HG03066 (cell line): ENCODE data around the gene TLR4.
A peak's percentile ranks its signal among the peaks of the same experiment; 100 is the strongest.

ENCODE experiments used
- ATAC-seq: cut with Tn5 transposase; IDR thresholded peaks from one replicate; pipeline ENCODE4 v1.9.1; 2021; ENCODE audit warnings: low read depth; ENCODE audit not compliant: unreplicated experiment

Gene TLR4

DNA sequence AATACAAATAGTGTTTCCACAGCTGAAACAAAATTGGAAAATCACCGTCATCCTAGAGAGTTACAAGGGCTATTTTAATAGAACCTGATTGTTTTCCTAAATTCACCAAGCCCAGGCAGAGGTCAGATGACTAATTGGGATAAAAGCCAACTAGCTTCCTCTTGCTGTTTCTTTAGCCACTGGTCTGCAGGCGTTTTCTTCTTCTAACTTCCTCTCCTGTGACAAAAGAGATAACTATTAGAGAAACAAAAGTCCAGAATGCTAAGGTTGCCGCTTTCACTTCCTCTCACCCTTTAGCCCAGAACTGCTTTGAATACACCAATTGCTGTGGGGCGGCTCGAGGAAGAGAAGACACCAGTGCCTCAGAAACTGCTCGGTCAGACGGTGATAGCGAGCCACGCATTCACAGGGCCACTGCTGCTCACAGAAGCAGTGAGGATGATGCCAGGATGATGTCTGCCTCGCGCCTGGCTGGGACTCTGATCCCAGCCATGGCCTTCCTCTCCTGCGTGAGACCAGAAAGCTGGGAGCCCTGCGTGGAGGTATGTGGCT, at the start of gene TLR4:
TSS of gene TLR4 (plus strand) at position 380 of the 552 bp plus-strand sequence. CDS start at position 450, 70 bp downstream.
- peak; percentile 100 for ATAC-seq

DNA sequence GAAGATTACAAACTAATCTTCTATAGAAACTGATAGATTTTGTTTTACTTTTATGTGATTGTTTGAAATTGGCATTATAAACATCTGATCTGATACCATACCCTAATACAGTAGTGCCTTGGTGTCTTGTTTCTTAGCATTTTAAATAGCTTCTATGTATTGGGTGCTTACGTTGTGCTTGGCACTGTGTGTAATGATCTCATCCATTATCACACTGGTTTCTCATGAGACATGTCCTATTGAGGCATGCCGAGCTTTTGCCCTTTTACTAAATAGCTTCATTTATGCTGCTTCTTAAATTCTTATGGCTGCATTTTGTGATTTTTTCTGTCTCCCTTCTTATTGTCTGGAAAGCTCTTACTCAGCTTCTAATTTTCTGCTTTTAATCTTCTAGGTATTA, 48.2 kb upstream of the TLR4 start:
- ATAC-seq: no peak

DNA sequence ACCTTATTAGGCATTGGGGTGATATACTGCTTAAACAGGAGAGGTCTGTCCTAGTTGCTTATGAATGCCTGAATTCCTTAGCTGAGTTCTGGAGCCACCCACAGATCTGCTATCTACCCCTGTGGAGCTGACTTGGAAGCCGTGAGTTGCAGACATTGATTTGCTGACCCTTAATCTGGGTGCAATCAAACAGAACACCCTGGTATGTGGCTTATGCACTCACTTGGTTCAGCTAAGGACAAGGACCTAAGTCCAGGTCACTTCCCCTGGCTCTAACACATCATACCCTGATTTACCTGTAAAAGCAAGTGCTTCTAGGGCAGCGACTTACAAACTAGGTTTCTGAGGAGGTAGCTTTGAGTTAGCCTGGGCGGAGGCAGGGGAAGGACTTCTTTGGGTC, 41.6 kb upstream of the TLR4 start:
- no peak for ATAC-seq

DNA sequence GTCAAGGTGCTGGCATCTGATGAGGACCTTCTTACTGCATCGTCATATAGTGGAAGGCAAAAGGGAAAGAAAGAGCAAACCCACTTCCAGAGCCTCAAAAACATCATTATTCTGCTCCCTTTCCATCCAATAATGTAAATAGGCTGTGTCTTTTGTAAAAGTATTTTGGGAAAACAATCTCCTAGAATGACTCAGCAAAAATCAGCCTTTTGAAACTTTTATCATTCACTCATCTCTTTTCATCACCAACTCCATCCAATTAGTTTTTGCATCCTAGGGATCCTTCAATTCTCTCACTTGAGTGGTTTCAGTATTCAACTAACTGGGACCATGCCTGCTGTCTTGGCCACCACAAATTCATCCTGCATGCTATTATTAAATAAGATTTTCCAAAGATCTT, 39.8 kb upstream of the TLR4 start:
- no peak for ATAC-seq

DNA sequence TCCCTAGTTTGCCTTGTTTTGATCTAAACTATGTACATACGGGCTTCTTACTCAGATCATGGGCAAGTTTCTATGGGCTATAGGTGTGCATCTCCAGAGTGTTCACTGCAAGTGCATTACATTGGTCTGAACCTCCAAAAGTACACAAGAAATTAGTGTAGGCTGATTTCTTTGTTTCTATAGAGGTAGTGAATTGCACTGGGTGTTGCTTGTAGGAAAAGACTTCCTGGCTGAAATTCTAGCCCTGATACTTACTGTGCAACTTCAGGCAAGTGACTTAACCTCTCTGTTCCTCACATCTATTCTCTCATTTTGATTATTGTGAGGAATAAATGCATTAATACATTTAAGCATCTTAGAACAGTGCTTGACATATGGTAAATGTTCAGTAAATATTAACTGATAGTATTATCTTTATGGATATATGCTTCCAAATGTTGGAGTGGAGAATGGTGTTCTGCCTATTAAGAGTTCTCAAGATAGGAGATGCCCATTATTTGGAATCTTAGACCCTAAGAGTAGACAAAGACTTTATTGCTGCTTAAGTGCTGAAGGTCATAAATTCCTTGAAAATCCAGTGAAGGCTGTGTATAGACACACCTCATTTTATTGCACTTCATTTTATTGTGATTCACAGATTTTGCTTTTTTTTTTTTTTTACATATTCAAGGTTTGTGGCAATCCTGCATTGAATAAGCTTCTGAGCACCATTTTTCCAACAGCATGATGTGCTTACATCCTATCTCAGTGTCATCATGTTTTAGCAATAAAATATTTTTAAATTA, 38.4 kb upstream of the TLR4 start:
- no peak for ATAC-seq

DNA sequence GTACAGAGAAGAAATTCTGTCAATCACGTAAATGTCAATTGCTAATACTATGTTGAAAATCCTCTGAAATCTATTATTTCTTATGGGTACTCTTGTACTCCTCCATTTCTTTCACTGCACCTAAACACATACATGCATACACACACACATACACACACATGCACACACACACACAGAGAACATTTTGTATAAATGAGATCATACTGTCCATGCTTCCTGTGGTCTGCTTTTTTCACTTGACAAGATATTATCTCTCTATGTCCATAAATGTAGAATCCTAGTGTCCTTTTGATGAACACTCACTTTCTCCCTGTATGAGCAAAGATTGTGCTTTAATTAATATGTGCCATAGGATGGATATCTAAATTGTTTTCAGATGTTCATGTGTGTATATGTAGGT, 32.7 kb upstream of the TLR4 start:
- no peak for ATAC-seq

DNA sequence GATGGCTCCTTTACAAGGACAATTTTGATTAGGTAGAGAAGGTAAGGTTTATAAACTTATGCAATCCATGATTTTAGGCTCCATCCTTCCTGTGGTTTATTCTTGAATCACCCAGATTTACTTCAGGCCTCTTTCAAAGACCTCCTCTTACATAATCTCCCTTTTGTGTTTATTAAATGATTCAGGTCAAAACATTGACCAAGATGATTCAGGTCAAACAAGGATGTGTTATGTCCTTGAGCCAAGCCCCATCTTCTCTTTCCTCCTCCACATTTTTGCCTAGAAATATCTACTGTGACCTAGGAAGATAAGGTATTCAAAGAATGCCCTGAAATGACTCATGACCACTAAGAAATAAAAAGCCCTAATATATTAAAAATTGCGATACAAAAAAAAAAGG, 31.8 kb upstream of the TLR4 start:
- ATAC-seq: no peak

DNA sequence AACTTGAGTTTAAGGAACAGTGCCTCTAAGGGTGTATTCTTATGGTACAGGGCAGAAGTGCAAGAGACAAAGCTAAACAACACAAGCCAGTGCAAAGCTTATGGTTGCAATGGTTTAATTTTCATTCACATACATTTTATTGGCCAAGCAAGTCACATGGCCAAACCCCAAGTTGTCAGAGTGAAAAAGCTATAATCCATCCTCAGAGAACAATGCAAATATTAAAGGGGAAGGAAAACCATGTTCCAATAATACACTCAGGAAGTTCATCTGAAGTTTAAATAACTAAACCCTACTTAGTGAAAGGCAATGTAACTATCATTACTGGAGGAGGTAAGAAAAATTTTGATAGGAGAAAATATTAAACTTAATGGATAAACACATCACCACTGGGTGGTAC, 26.6 kb upstream of the TLR4 start:
- no peak for ATAC-seq

DNA sequence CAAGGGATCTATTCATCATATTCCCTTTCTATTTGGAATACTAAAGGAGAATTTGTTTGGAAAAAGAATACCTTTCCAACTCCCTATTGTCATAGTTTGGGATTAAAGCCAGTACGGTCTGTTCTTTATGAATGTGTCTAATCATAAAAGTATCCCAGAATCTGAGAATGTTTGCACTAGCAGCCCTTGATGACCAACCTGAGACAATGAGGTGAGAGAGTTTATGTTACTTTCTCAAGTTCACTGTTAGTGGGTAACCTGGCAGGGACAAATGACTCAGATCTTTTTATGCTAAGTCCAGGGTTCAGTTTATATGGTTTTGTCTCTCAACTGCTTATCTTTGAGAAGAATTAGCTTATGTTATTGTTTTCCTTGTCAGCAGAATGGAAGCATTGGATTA, 25.3 kb upstream of the TLR4 start:
- no peak for ATAC-seq

DNA sequence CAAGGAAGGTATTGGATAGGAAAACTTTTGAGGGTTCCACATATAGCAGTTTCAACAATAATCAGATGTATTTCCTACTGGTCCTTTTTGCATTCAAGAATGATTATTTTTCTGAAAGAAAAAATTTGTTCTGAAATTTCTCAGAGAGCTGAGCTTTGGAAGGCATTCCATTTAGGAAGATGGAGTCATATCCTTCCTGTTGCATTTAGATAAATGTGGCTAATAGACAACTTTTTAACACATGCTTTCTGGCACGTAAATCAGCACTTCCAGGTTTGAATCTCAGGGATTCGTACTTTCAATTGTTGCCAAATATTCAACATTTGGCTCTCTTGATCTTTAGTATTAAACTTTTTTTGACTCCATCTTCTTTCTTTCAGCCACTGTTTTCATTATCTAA, 24.8 kb upstream of the TLR4 start:
- no peak for ATAC-seq

DNA sequence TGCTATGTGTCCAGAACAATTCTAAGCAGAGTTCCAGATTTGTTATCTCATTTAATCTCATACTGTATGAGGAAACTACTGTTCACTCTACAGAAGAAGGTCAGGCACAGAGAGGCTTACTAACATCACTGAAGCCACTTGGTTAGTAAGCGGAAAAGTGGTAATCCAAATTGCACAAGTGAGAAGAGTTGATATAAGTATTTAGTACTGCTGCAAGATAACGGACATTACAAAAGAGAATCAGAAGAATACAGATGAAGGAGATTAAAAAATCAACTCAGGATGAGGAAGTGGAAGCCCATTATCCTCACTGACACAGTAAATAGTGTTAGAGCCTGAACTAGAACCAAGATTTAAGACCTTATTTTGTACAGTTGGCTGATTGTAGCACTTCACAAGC, 22.3 kb upstream of the TLR4 start:
- ATAC-seq: no peak

DNA sequence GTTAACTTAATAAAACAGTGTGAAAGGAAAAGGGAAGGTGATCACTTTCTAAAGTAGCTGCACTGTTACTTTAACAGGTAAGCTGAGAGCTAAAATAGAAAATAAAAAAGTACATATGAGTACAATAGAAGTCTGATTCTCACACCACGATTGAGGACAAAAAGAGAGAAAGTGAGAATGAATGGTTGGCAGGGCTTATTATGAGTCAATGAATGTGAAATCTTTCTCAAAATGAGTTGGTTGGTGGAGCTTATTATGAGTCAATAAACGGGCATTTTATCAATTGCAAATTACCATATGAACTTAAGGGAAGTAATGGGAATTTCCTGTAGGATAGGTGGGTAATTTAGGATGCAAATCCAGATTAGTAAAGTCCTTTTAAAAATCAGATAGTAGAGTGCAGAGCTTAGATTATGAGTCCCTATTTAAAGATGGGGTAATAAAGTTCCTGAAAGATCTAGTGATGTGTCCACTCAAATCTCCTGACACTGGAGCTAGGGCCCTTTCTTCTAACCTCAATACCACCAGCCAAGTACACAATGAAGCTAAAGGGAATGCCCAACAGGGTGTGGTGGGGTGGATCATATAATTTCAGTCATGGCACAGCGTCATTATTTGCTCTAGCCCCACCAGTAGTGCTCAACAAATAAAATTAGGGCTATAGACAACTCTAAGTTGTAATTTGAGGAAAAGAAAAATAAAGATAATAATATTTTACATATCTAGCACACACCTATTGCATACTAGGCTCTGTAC, 21.1 kb upstream of the TLR4 start:
- no peak for ATAC-seq

DNA sequence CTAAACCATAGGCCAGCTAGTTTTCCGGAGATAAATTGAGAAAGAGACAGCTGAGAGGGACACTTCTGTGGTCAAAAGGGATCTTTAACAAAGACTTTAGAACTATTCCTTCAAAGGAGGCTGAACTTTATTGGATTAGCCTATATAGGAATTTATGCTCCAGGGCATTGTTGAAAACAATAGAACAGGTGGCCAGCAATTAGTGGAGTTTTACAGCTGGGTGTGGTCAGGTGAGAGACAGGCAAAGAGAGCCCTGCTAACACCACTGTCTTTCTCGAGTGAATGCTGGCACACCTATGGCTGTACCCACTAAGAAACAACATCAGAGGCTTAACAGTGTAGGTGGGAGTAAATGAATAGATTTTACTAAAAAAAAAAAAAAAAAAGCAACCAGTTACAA, 16.7 kb upstream of the TLR4 start:
- no peak for ATAC-seq

DNA sequence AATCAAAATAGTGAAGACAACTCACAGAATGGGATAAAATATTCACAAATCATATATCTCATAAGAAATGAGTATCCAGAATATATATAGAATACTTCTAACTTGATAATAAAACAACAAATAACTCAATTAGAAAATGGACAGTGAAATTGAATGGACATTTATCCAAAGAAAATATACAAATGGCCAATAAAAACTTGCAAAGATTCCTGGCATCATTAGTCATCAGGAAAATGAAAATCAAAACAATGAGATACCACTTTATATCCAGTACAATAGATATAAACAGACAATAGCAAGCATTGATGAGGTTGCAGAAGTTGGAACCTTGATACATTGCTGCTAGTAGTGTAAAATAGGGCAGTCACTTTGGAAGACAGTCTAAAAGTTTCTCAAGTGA, 12.8 kb upstream of the TLR4 start:
- no peak for ATAC-seq

DNA sequence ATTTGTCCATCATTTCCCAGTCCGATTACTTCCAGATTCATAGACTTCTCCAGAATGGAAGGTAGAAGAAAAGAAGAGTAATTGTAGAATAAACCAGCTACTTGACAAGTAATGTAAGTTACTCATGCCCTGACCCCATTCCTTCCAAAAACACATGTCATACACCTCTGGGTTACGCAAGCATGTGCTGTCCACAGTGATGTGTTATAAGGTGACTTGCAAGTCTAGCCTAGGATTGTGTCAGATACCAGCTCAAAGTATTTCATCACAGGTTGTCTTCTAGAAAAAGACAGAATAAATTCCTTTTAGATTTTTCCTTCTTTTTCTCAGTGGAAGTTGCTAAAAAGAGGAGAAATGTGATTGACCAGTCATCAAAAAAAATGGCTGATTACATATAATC, 8.0 kb upstream of the TLR4 start:
- no peak for ATAC-seq

DNA sequence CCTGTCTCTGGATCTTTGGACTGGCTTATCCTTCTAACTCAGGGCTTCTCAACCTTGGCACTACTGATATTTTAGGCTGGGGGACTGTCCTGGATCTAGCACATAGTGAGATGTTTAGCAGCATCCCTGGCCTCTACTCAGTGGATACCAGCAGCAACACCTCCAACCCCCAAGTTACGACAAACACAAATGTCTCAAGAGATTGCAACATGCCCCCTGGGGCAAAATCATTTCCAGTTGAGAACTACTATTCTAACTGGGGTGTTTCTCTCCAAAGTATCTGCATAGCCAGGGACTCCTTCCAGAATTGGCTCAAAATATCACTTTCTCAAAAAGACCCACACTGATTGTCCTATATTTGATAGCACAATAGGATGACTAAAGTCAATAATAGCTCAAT, 7.2 kb upstream of the TLR4 start:
- no peak for ATAC-seq

DNA sequence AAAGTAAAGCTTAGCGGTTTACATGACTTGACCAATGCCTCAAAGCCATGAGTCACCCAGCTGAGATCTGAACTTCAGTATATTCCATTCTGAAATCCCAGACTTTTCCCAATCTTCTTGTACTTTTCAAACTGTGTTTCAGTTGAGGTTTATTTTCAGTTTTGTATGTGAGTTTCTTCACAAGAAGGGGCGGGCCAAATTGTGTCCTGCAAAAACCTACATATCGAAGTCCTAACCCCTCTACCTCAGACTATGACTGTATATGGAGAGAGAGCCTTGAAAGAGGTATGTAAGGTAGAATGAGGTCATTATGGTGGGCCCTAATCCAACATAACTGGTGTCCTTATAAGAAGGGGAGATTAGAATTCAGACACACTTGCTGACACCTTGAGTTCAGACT, 666 bp upstream of the TLR4 start:
- no peak for ATAC-seq

DNA sequence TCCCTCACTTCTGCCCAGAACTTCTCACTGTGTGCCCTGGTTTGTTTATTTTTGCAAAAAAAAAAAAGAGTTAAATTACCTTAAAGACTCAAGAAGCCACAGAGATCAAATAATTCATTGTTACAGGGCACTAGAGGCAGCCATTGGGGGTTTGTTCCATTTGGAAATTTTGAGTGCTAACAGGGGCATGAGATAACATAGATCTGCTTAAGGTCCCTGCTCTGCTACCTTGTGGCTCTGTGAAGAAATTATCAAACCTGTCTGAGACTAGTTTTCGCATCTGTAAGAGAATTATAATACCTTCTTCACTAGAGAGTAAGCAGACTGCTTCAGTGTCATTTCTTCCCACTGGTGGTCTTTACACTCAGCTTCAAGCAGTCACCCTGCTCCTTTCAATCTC, 394 bp downstream of the TLR4 start:
- no peak for ATAC-seq

DNA sequence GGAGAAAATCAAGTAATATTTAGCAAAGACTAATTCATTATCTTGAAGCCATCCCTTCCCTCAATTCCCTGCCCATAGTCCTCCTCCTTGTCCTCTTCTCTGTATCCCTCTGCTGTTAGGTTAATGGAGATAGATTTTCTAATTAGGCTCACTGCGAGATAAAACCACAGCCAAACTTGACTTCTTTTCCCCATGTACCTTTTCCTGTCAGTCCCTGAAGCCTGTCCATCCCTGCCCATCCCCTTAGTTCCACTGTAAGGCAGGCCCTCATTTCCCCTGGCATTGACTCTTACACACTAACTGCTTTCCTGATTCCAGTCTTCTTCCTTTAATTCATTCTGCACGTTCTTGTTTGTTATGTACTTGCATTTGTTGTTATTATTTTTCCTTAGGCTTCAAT, 1.2 kb downstream of the TLR4 start:
- ATAC-seq: no peak

DNA sequence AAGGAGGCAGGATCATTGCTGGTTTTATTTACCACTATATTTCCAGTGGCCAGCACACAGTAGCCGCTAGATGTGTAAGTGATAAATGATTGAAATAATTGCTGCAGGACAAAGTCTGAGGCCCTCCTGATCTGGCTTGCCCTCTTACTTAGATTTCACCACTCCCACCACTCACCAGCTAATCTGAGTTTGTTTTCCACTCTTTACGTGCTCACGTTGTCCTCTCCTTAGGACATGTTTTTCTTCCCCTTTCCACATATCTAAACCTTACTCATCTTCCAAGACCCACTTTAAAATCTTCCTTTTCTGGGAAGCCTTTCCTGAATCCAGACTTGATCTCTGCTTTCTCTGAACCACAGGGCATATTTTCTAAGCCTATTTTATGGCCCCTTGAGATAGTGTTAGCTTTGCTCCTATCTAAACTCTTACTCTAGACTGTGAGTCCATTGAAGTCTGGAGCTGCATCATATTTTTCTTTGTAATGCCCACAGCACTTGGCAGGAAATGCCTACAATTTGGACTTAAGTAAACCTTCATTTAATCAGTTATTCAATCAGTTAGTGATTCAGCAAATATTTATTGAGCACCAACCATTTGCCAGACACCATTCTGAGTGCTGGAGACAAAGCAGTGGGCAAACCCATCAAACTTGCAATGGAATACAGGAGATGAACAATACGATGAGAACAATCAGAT, 2.4 kb downstream of the TLR4 start:
- no peak for ATAC-seq

DNA sequence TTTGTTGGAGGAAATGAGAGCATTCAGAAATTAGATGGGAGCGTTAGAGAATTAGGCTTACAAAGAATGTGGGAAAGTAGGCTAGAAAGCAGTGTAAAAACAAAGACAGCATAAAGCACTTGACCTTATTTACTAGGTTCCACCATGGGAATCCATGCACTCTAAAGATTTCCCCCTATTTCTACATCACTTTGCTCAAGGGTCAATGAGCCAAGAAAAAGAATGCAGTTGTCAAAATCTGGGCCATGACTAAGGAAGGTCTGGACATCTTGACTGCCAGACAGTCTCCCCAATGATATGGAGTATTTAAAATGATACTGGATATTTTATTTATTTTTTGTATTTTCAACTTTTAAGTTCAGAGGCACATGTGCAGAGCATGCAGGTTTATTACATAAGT, 3.4 kb downstream of the TLR4 start:
- no peak for ATAC-seq
